Common myeloid progenitor, CD34-positive (primary cell): ENCODE results near the gene DDX41.

Experiments used
- CTCF ChIA-PET: fragments of 350-600 bp; sonication (Branson Sonifier 250); formaldehyde crosslinking; loops from one replicate; lab custom pipeline; 2021; ENCODE audit warnings: antibody characterized with exemption; lab: Charles Lee
- POLR2A ChIA-PET: fragments of 350-600 bp; sonication (Branson Sonifier 250); formaldehyde crosslinking; loops from one replicate; lab custom pipeline; 2021; ENCODE audit warnings: antibody characterized with exemption; lab: Charles Lee
- DNase-seq, 3 donors: peaks; one replicate each; pipeline versions ENCODE4 v3.0.0 to v3.0.0-alpha.2; 2013
- H3K27ac ChIP-seq, 2 experiments: 1 replicate in 1 of 2; 2 replicates in 1 of 2; pipeline ENCODE4 v1.7.0; 2013; ENCODE audit warnings: inconsistent platforms in 2 of 2, low read length in 2 of 2, mild to moderate bottlenecking in 2 of 2, low read depth in 1 of 2, moderate library complexity in 1 of 2; ENCODE audit not compliant: severe bottlenecking in 2 of 2, insufficient read depth in 1 of 2, poor library complexity in 1 of 2
- H3K27me3 ChIP-seq, 5 experiments: replicated peaks in 2 of 5; 1 replicate in 3 of 5; 2 replicates in 2 of 5; pipeline versions ENCODE4 v1.6.1 to v1.7.0; 2013; ENCODE audit warnings: low read length in 4 of 5, mild to moderate bottlenecking in 2 of 5, moderate library complexity in 2 of 5, inconsistent platforms in 1 of 5; ENCODE audit not compliant: insufficient read depth in 5 of 5, control insufficient read depth in 4 of 5
- H3K36me3 ChIP-seq, 4 experiments: 1 replicate in 2 of 4; 2 replicates in 2 of 4; pipeline versions ENCODE4 v1.6.1 to v1.7.0; 2013; ENCODE audit warnings: low read length in 3 of 4, control low read depth in 1 of 4, mild to moderate bottlenecking in 1 of 4; ENCODE audit not compliant: control insufficient read depth in 4 of 4, insufficient read depth in 4 of 4
- H3K4me1 ChIP-seq, 4 experiments: 1 replicate in 3 of 4; 2 replicates in 1 of 4; pipeline versions ENCODE4 v1.6.1 to v1.7.1; 2013; ENCODE audit warnings: low read length in 3 of 4, mild to moderate bottlenecking in 3 of 4, control low read depth in 1 of 4, inconsistent platforms in 1 of 4, moderate library complexity in 1 of 4; ENCODE audit not compliant: control insufficient read depth in 4 of 4, insufficient read depth in 4 of 4; ENCODE audit errors: control extremely low read depth in 1 of 4
- H3K4me3 ChIP-seq, 7 experiments: 1 replicate in 4 of 7; 2 replicates in 3 of 7; pipeline versions ENCODE4 v1.5.1 to v1.7.0; 2013; ENCODE audit warnings: mild to moderate bottlenecking in 7 of 7, low read length in 6 of 7, moderate library complexity in 6 of 7, inconsistent platforms in 2 of 7, low read depth in 2 of 7, control low read depth in 1 of 7; ENCODE audit not compliant: insufficient read depth in 4 of 7, control insufficient read depth in 1 of 7; ENCODE audit errors: extremely low read depth in 1 of 7
- H3K9me3 ChIP-seq, 5 experiments: 1 replicate in 4 of 5; 2 replicates in 1 of 5; pipeline versions ENCODE4 v1.6.1 to v1.7.1; 2013; ENCODE audit warnings: low read length in 4 of 5, mild to moderate bottlenecking in 2 of 5, inconsistent platforms in 1 of 5, low read depth in 1 of 5, moderate library complexity in 1 of 5; ENCODE audit not compliant: control insufficient read depth in 4 of 5, insufficient read depth in 2 of 5; ENCODE audit errors: control extremely low read depth in 1 of 5
- WGBS: methylation state at CpG from one replicate; pipeline ENCODE4 v1.1.5; 2013; ENCODE audit not compliant: insufficient coverage; 5-methylcytosine and 5-hydroxymethylcytosine counted together

DDX41 gene

GRCh38 chr5:177530638-177531037, 13.9 kb upstream of the DDX41 start:
- Histone ChIP-seq H3K27me3 (no peaks in the 10 kb centered on the region), H3K4me1 (no peaks in the 10 kb centered on the region), H3K9me3 (no peaks in the 10 kb centered on the region), H3K36me3 (peaks cover 29 to 93% (median 67%) of the 10 kb centered on the region in 4 experiments), H3K4me3 (no peak overlapping the region), H3K27ac (no peak overlapping the region)
- CTCF ChIA-PET, result no interaction called here
- POLR2A ChIA-PET, result no interaction called here
- no peak for DNase-seq
- 87% methylated on average over 3 of the region's 3 CpGs for WGBS

GRCh38 chr5:177529247-177530203, 12.8 kb upstream of the DDX41 start:
- no peaks in the 10 kb centered on the region for H3K9me3 ChIP-seq
- peaks cover 37 to 94% (median 73%) of the 10 kb centered on the region in 4 experiments for H3K36me3 ChIP-seq
- 99% methylated on average over 11 of the region's 12 CpGs for WGBS
- no peak for DNase-seq
- POLR2A ChIA-PET, result no interaction called here
- H3K27me3 ChIP-seq, result no peaks in the 10 kb centered on the region
- H3K4me3 ChIP-seq, result no peak overlapping the region
- no peaks in the 10 kb centered on the region for H3K4me1 ChIP-seq
- no peak overlapping the region for H3K27ac ChIP-seq
- CTCF ChIA-PET, result interaction anchor here (0.9 kb wide), 1 partner anchor 10 kb away, joined by 3 read pairs; no protein-coding TSS in a partner anchor

DNA sequence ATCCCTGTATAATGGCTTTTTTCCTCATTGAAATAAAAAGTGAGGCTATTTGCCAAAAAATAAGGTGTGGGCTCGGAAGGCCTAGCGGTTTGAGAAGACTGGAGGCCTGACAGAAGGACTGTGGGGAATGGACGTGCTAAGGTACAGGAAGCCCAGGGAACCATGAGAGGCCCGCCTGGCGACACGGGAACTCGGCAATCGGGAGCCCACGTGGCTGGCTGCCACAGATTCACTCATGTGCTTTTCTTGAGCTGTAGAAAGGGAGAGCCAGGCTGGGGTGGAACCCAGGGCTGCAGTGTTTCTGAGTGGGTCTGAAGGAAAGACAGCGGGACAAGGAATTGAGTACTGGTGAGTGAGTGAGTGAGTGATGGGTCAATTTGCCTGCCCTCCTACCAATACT, 11.9 kb upstream of the DDX41 start:
- ChIA-PET POLR2A (no interaction called here), CTCF (interaction anchor here (0.6 kb wide), 1 partner anchor 126 kb away, joined by 3 read pairs; no protein-coding TSS in a partner anchor)
- peaks cover 33 to 96% (median 75%) of the 10 kb centered on the region in 4 experiments for H3K36me3 ChIP-seq

DNA sequence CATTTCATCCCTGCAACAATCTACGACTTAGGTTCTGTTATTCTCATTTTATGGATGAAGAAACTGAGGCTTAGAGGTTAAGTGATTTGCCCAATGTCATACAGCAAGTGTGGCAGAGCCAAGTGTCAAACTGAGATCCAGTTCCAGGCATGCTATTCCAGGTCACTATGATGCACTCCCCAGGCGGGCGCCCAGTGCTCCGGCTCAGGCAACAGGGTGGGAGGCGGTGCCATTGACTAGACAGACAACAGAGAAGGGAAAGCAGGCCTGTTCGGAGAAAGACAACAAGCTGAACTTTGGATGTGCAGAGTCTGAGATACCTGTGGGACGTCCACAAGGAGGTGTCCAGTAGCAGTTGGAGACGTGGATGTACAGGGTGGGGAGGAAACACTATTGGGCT, 10.8 kb upstream of the DDX41 start:
- WGBS, result 100% methylated on average over 7 of the region's 8 CpGs
- Histone ChIP-seq H3K9me3 (no peaks in the 10 kb centered on the region), H3K27ac (no peak overlapping the region), H3K4me1 (no peaks in the 10 kb centered on the region), H3K27me3 (no peaks in the 10 kb centered on the region), H3K4me3 (no peak overlapping the region), H3K36me3 (peaks cover 33 to 96% (median 72%) of the 10 kb centered on the region in 4 experiments)
- ChIA-PET CTCF (interaction anchor here (1.2 kb wide), 1 partner anchor 26 kb away, joined by 3 read pairs; no protein-coding TSS in a partner anchor), POLR2A (no interaction called here)
- no peak for DNase-seq

More for the DNA sequence above, 11.9 kb upstream of the DDX41 start:
- H3K4me3 ChIP-seq, result no peak overlapping the region
- no peaks in the 10 kb centered on the region for H3K27me3 ChIP-seq
- WGBS, result 93% methylated on average over 3 of the region's 10 CpGs
- H3K4me1 ChIP-seq, result no peaks in the 10 kb centered on the region
- H3K9me3 ChIP-seq, result no peaks in the 10 kb centered on the region
- no peak for DNase-seq
- no peak overlapping the region for H3K27ac ChIP-seq

GRCh38 chr5:177526791-177527190, 10.0 kb upstream of the DDX41 start:
- no peak for DNase-seq
- ChIA-PET POLR2A (no interaction called here), CTCF (interaction anchor here (1.2 to 1.6 kb wide), 2 partner anchors 11 to 25 kb away, joined by 3 to 4 read pairs; no protein-coding TSS in a partner anchor)
- Histone ChIP-seq H3K27me3 (no peaks in the 10 kb centered on the region), H3K4me3 (no peak overlapping the region), H3K36me3 (peaks cover 32 to 91% (median 71%) of the 10 kb centered on the region in 4 experiments), H3K27ac (no peak overlapping the region), H3K9me3 (no peaks in the 10 kb centered on the region), H3K4me1 (peaks cover 0 to under 1% (median 0%) of the 10 kb centered on the region in 4 experiments)
- WGBS, result 97% methylated on average over 6 of the region's 6 CpGs

- Histone ChIP-seq H3K9me3 (no peaks in the 10 kb centered on the region), H3K27me3 (no peaks in the 10 kb centered on the region), H3K36me3 (peaks cover 32 to 91% (median 74%) of the 10 kb centered on the region in 4 experiments), H3K4me3 (no peak overlapping the region), H3K27ac (no peak overlapping the region), H3K4me1 (peaks cover 0 to 6% (median 0%) of the 10 kb centered on the region in 4 experiments)
- ChIA-PET CTCF (interaction anchor here (1.6 kb wide), 1 partner anchor 10 kb away, joined by 4 read pairs; no protein-coding TSS in a partner anchor), POLR2A (no interaction called here)
- DNase-seq, result no peak
- WGBS, result 100% methylated on average over 2 of the region's 4 CpGs
Measured at GRCh38 chr5:177526191-177526590, 9.4 kb upstream of the DDX41 start.
